Vagina (tissue), 2 donors: ENCODE results near the gene E2F1. TPM values are rescaled to one million over a fixed set of nuclear protein-coding genes. Genes with fewer than 3 reads are reported as not detected.

Experiments used
- DNase-seq, 2 donors: peaks; one replicate each; pipeline ENCODE4 v3.0.0-alpha.2; 2017; ENCODE audit errors: extremely low spot score in 2 of 2
- H3K27ac ChIP-seq: fragments of 200-600 bp; sonication (generic); one replicate; pipeline ENCODE4 v1.5.1; 2019
- H3K27me3 ChIP-seq: fragments of 200-600 bp; sonication (generic); one replicate; pipeline ENCODE4 v1.5.1; 2019
- H3K36me3 ChIP-seq, 2 donors: fragments of 200-600 bp; sonication (generic); one replicate each; pipeline ENCODE4 v1.5.1; 2017 to 2019
- H3K4me1 ChIP-seq: fragments of 200-600 bp; sonication (generic); one replicate; pipeline ENCODE4 v1.5.1; 2019
- H3K4me3 ChIP-seq, 2 donors: fragments of 200-600 bp; sonication (generic); 1 replicate in 1 of 2; 2 replicates in 1 of 2; pipeline ENCODE4 v1.5.1; 2016 to 2019
- H3K9me3 ChIP-seq: fragments of 200-600 bp; sonication (generic); one replicate; pipeline ENCODE4 v1.5.1; 2019
- POLR2A ChIP-seq, 2 donors: fragments of 450-650 bp; IDR thresholded peaks; one replicate each; pipeline ENCODE4 v1.6.1; 2017; ENCODE audit warnings: antibody characterized with exemption in 2 of 2, mild to moderate bottlenecking in 2 of 2, moderate library complexity in 2 of 2
- POLR2AphosphoS5 ChIP-seq, 2 donors: sonication (generic); formaldehyde crosslinking; IDR thresholded peaks; one replicate each; pipeline ENCODE4 v1.9.0; 2017; ENCODE audit warnings: antibody characterized with exemption in 2 of 2, mild to moderate bottlenecking in 2 of 2, low read depth in 1 of 2; ENCODE audit not compliant: insufficient read depth in 1 of 2
- intact Hi-C: fragments of 100-400 bp; cut with DNase I; formaldehyde crosslinking; loops from one replicate; pipeline ENCODE4 v1.15.1; 2023
- total RNA-seq: library from RNA; depleted of rRNA; stranded (reverse); fragments of >200 nt; gene quantifications from one replicate; pipeline ENCODE4 v1.2.3, GENCODE V29; 2016
- TF ChIP-seq, protein P1 (sequence below), 3 experiments: fragments of 450-650 bp in 2 of 3; fragments of 200-600 bp in 1 of 3; sonication (generic) in 1 of 3; IDR thresholded peaks; one replicate each; pipeline ENCODE4 v1.5.1; 2017 to 2019; ENCODE audit warnings: antibody characterized with exemption in 3 of 3, mild to moderate bottlenecking in 2 of 3, moderate library complexity in 2 of 3

E2F1 gene
- total RNA-seq, 1 donor from 2014 or later = 0.49 TPM

DNA sequence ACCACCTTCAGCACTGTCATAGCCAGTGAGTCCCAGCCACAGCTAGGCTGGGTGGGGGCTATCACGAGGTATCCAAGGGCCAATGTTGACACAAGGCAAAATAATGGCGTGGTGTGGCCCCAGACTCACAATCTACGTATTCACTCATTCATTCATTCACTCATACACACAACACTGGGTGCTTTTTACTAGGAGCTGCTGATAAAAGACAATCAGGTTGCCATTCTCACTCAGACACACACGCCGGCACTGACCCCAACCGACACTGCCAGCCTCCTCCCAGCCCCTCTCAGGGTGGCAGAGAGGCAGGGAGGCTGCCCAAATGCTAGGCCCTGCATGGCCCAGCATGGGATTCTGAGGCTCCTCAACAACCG is 25.5 kb downstream of the E2F1 start:
- Histone ChIP-seq H3K27me3 (no peaks in the 10 kb centered on the region), H3K4me1 (peaks cover 26% of the 10 kb centered on the region), H3K4me3 (no peak overlapping the region), H3K36me3 (peaks cover 0 to 18% of the 10 kb centered on the region in 2 donors), H3K27ac (no peak overlapping the region), H3K9me3 (no peaks in the 10 kb centered on the region)
- no peak for DNase-seq
- no peak for TF ChIP-seq POLR2AphosphoS5 (IDR thresholded peaks at IDR 0.05; ENCODE audit: insufficient read depth in 1 of 2, low read depth in 1 of 2)
- TF ChIP-seq, protein P1, sequence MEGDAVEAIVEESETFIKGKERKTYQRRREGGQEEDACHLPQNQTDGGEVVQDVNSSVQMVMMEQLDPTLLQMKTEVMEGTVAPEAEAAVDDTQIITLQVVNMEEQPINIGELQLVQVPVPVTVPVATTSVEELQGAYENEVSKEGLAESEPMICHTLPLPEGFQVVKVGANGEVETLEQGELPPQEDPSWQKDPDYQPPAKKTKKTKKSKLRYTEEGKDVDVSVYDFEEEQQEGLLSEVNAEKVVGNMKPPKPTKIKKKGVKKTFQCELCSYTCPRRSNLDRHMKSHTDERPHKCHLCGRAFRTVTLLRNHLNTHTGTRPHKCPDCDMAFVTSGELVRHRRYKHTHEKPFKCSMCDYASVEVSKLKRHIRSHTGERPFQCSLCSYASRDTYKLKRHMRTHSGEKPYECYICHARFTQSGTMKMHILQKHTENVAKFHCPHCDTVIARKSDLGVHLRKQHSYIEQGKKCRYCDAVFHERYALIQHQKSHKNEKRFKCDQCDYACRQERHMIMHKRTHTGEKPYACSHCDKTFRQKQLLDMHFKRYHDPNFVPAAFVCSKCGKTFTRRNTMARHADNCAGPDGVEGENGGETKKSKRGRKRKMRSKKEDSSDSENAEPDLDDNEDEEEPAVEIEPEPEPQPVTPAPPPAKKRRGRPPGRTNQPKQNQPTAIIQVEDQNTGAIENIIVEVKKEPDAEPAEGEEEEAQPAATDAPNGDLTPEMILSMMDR (IDR thresholded peaks at IDR 0.05) = no peak
- TF ChIP-seq POLR2A (IDR thresholded peaks at IDR 0.05) = no peak
- intact Hi-C loops = no loop called here

DNA sequence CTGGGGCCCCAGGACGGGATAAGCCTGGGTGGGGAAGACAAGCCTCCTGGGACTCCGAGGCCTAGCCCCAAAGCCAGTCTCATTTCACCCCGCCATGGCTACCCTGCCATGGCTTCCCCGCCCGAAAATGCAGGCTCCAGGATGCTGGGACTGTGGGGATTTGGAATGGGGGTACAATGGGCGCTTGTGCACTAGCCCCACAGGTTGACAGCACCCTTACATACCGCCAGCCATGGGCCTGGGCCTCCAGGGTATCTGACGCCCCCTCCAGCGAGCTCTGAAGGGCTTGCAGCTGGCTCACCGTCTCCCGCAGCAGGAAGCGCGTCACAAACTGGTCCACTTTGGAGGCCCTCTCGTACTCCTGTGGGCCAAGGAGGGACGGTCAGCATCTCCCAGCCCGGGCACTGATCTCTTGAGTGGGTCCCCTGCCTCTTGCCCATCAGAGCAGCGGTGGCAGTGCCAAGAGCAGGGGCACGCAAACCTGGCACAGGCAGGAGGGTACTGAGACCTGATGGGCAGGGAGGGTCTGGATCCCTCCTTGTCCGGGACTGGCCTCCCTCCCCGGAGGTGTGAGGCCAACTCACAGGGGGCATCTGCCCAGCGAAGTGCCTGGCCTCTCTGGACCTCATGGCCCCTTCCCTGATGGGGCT is 26.0 kb downstream of the E2F1 start:
- H3K4me3 ChIP-seq = no peak overlapping the region
- no peak overlapping the region for H3K27ac ChIP-seq
- no peaks in the 10 kb centered on the region for H3K27me3 ChIP-seq
- no peak for DNase-seq
- no peaks in the 10 kb centered on the region for H3K9me3 ChIP-seq
- peaks cover 24% of the 10 kb centered on the region for H3K4me1 ChIP-seq
- TF ChIP-seq POLR2A (IDR thresholded peaks at IDR 0.05) = no peak
- TF ChIP-seq POLR2AphosphoS5 (IDR thresholded peaks at IDR 0.05; ENCODE audit: insufficient read depth in 1 of 2, low read depth in 1 of 2) = no peak
- TF ChIP-seq, protein P1 (IDR thresholded peaks at IDR 0.05) = no peak
- intact Hi-C loops = no loop called here
- H3K36me3 ChIP-seq = peaks cover 0 to 18% of the 10 kb centered on the region in 2 donors

GRCh38 chr20:33659341-33660034 is 26.7 kb downstream of the E2F1 start:
- no peak overlapping the region for H3K27ac ChIP-seq

GRCh38 chr20:33658929-33659328 is 27.3 kb downstream of the E2F1 start:
- no peak overlapping the region for H3K4me3 ChIP-seq
- no peak overlapping the region for H3K27ac ChIP-seq
- H3K36me3 ChIP-seq = peaks cover 0 to 18% of the 10 kb centered on the region in 2 donors
- no peak for DNase-seq
- intact Hi-C loops = loop anchor here (10.0 kb wide), 1 partner anchor 184 kb away; no protein-coding TSS in a partner anchor
- TF ChIP-seq, protein P1 (IDR thresholded peaks at IDR 0.05) = no peak
- no peak for TF ChIP-seq POLR2A (IDR thresholded peaks at IDR 0.05)
- H3K9me3 ChIP-seq = no peaks in the 10 kb centered on the region
- H3K27me3 ChIP-seq = no peaks in the 10 kb centered on the region
- peaks cover 22% of the 10 kb centered on the region for H3K4me1 ChIP-seq

More at GRCh38 chr20:33659341-33660034, 26.7 kb downstream of the E2F1 start:
- H3K27me3 ChIP-seq = no peaks in the 10 kb centered on the region
- H3K4me1 ChIP-seq = peaks cover 25% of the 10 kb centered on the region
- intact Hi-C loops = loop anchor here (10.0 kb wide), 1 partner anchor 185 kb away; no protein-coding TSS in a partner anchor
- no peak for TF ChIP-seq POLR2A (IDR thresholded peaks at IDR 0.05)
- TF ChIP-seq POLR2AphosphoS5 (IDR thresholded peaks at IDR 0.05; ENCODE audit: insufficient read depth in 1 of 2, low read depth in 1 of 2) = no peak
- TF ChIP-seq, protein P1 (IDR thresholded peaks at IDR 0.05) = no peak
- H3K9me3 ChIP-seq = no peaks in the 10 kb centered on the region
- no peak for DNase-seq
- no peak overlapping the region for H3K4me3 ChIP-seq
- peaks cover 0 to 18% of the 10 kb centered on the region in 2 donors for H3K36me3 ChIP-seq

DNA sequence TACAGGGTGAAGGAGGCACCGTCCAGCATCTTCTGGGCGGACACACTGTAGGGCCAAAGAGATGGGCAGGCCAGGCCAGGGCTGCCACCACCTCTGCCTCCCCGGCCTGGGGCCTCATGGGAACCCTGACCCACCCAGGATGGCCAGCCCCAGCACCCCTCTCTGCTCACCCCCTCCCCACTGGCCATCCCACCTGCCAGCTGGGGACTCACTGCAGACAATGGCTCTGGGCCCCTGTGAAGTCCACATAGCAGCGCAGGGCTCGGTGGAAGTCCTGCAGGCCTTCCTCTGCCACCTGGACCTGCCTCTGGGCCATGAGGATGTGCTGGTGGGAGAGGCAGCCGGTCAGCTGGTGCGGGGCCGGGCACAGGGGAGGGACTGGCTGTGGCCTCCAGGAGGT is 27.7 kb downstream of the E2F1 start:
- Histone ChIP-seq H3K9me3 (no peaks in the 10 kb centered on the region), H3K27me3 (no peaks in the 10 kb centered on the region), H3K27ac (no peak overlapping the region), H3K4me3 (no peak overlapping the region), H3K36me3 (peaks cover 0 to 18% of the 10 kb centered on the region in 2 donors), H3K4me1 (peaks cover 24% of the 10 kb centered on the region)
- no peak for DNase-seq
- TF ChIP-seq POLR2A (IDR thresholded peaks at IDR 0.05) (no peak), POLR2AphosphoS5 (IDR thresholded peaks at IDR 0.05; ENCODE audit: insufficient read depth in 1 of 2, low read depth in 1 of 2) (no peak)
- intact Hi-C loops = loop anchor here (10.0 kb wide), 1 partner anchor 184 kb away; no protein-coding TSS in a partner anchor
